Activated CD8-positive, alpha-beta memory T cell treated with anti-CD3 and anti-CD28 coated beads, Interleukin-2, amount 10 ng/mL, durations not matched to agents 7 days and 5 days (primary cell): Measurements from ENCODE around the gene LRP2. TPM values are rescaled to one million over a fixed set of nuclear protein-coding genes. Genes with fewer than 3 reads are reported as not detected.

ENCODE experiments used
- ATAC-seq: fragments of 150-1000 bp; cut with Tn5 transposase; one replicate; pipeline ENCODE4 v1.10.0; 2021; ENCODE audit warnings: moderate library complexity
- CTCF ChIA-PET: fragments of 350-600 bp; sonication (Branson Sonifier 250); formaldehyde crosslinking; loops from one replicate; lab custom pipeline; 2021; ENCODE audit warnings: antibody characterized with exemption; lab: Charles Lee
- DNase-seq: peaks from one replicate; pipeline ENCODE4 v3.0.0-alpha.2; 2020
- H3K27ac Mint-ChIP-seq: one replicate; pipeline ENCODE4 v1.8.0; 2021; ENCODE audit warnings: mild to moderate bottlenecking, mixed read lengths
- H3K27me3 Mint-ChIP-seq: one replicate; pipeline ENCODE4 v1.8.0; 2021; ENCODE audit warnings: mixed read lengths
- H3K36me3 Mint-ChIP-seq: one replicate; pipeline ENCODE4 v1.8.0; 2021; ENCODE audit warnings: mild to moderate bottlenecking, mixed read lengths
- H3K4me1 Mint-ChIP-seq: one replicate; pipeline ENCODE4 v1.8.0; 2021; ENCODE audit warnings: mixed read lengths
- H3K4me3 Mint-ChIP-seq: one replicate; pipeline ENCODE4 v1.8.0; 2021; ENCODE audit warnings: mild to moderate bottlenecking, moderate library complexity, mixed read lengths
- H3K9me3 Mint-ChIP-seq: one replicate; pipeline ENCODE4 v1.8.0; 2022; ENCODE audit warnings: low read depth, mixed read lengths
- total RNA-seq, 2 experiments: library from RNA; stranded (reverse); gene quantifications; one replicate each; pipeline ENCODE4 v1.2.3, GENCODE V29; 2021

LRP2 gene
- total RNA-seq, 2 experiments from 2014 or later: 0.44 to 0.68 TPM

- CTCF ChIA-PET: no interaction called here
These were observed 274.5 kb downstream of the LRP2 start for GRCh38 chr2:169087757-169088379.

GRCh38 chr2:169086893-169087467 is 275.4 kb downstream of the LRP2 start:
- no peak overlapping the region for H3K4me3 Mint-ChIP-seq
- DNase-seq: no peak
- H3K27me3 Mint-ChIP-seq: peaks cover 12% of the 10 kb centered on the region
- no peaks in the 10 kb centered on the region for H3K36me3 Mint-ChIP-seq
- CTCF ChIA-PET: no interaction called here
- H3K9me3 Mint-ChIP-seq: no peaks in the 10 kb centered on the region
- no peak for ATAC-seq
- no peak overlapping the region for H3K27ac Mint-ChIP-seq
- H3K4me1 Mint-ChIP-seq: no peaks in the 10 kb centered on the region

More at GRCh38 chr2:169087757-169088379, 274.5 kb downstream of the LRP2 start:
- DNase-seq: no peak
- Mint-ChIP-seq H3K9me3 (no peaks in the 10 kb centered on the region), H3K4me1 (no peaks in the 10 kb centered on the region), H3K4me3 (no peak overlapping the region), H3K36me3 (no peaks in the 10 kb centered on the region), H3K27ac (no peak overlapping the region), H3K27me3 (peaks cover 14% of the 10 kb centered on the region)
- ATAC-seq: no peak

- no peaks in the 10 kb centered on the region for H3K9me3 Mint-ChIP-seq
- no peak overlapping the region for H3K27ac Mint-ChIP-seq
- CTCF ChIA-PET: no interaction called here
- peaks cover 9% of the 10 kb centered on the region for H3K27me3 Mint-ChIP-seq
- no peak overlapping the region for H3K4me3 Mint-ChIP-seq
- DNase-seq: no peak
- no peaks in the 10 kb centered on the region for H3K4me1 Mint-ChIP-seq
- H3K36me3 Mint-ChIP-seq: no peaks in the 10 kb centered on the region
- no peak for ATAC-seq
These were observed 279.3 kb downstream of the LRP2 start for GRCh38 chr2:169082995-169083394.

GRCh38 chr2:169081551-169081950 is 280.8 kb downstream of the LRP2 start:
- DNase-seq (no peak), ATAC-seq (no peak)
- Mint-ChIP-seq H3K4me3 (no peak overlapping the region), H3K9me3 (no peaks in the 10 kb centered on the region), H3K36me3 (no peaks in the 10 kb centered on the region), H3K27me3 (peaks cover 9% of the 10 kb centered on the region), H3K4me1 (no peaks in the 10 kb centered on the region), H3K27ac (no peak overlapping the region)
- CTCF ChIA-PET: no interaction called here

GRCh38 chr2:169080250-169081069 is 281.9 kb downstream of the LRP2 start:
- Mint-ChIP-seq H3K4me3 (no peak overlapping the region), H3K9me3 (no peaks in the 10 kb centered on the region), H3K4me1 (no peaks in the 10 kb centered on the region), H3K36me3 (no peaks in the 10 kb centered on the region), H3K27ac (no peak overlapping the region), H3K27me3 (peaks cover under 1% of the 10 kb centered on the region)
- DNase-seq: no peak
- no peak for ATAC-seq
- CTCF ChIA-PET: no interaction called here

- no peaks in the 10 kb centered on the region for H3K27me3 Mint-ChIP-seq
- H3K4me3 Mint-ChIP-seq: no peak overlapping the region
- H3K36me3 Mint-ChIP-seq: no peaks in the 10 kb centered on the region
- ATAC-seq: no peak
- CTCF ChIA-PET: no interaction called here
- H3K4me1 Mint-ChIP-seq: peaks cover 5% of the 10 kb centered on the region
- no peaks in the 10 kb centered on the region for H3K9me3 Mint-ChIP-seq
- H3K27ac Mint-ChIP-seq: no peak overlapping the region
- DNase-seq: no peak
These were observed 284.6 kb downstream of the LRP2 start for GRCh38 chr2:169077674-169078240.

Other genes with a start within 250 kb of the LRP2 start
- 1 to 10 TPM; 1.3 to 1.9 TPM for gene BBS5, start 117.0 kb upstream of the LRP2 start, total RNA-seq
- under 1 TPM in 1 of 2 experiments, not detected in 1; 0.12 TPM for gene KLHL41, start 147.2 kb upstream of the LRP2 start, total RNA-seq
- 10 to 100 TPM; 45.2 to 48.9 TPM for gene FASTKD1, start 211.3 kb upstream of the LRP2 start, total RNA-seq
- 10 to 100 TPM; 55.5 to 56.7 TPM for gene PPIG, start 221.8 kb upstream of the LRP2 start, total RNA-seq